Suppressor macrophage (primary cell): Measurements from ENCODE around the gene EPM2AIP1.
"Not testable (repeated sequence)": the region's sequence is repeated elsewhere in the genome, so short reads cannot be mapped to it uniquely, and the experiment has no call there.

Experiments
- DNase-seq, 4 experiments: peaks; one replicate each; pipeline ENCODE4 v3.0.0-alpha.2; 2020 to 2022

EPM2AIP1 gene

GRCh38 chr3:36954452-36955134 lies 38.3 kb downstream of the EPM2AIP1 start:
- peak in 3 of 4 experiments; percentile 8 to 57 (median 17) for DNase-seq

- not testable (repeated sequence) for DNase-seq
Measured at GRCh38 chr3:36947814-36948213, 45.1 kb downstream of the EPM2AIP1 start.

GRCh38 chr3:36945333-36945980 lies 47.5 kb downstream of the EPM2AIP1 start:
- no peak for DNase-seq

GRCh38 chr3:36944641-36945270 lies 48.2 kb downstream of the EPM2AIP1 start, which contains the start of gene TRANK1:
TSS of gene TRANK1 (minus strand) at chr3:36945054. CDS start at chr3:36944809, 245 bp downstream.
- peak; percentile 71 to 85 (median 80) for DNase-seq

- DNase-seq: peak; percentile 38 to 70 (median 54)
Measured at GRCh38 chr3:36944012-36944640, 48.8 kb downstream of the EPM2AIP1 start.

- peak in 2 of 4 experiments; percentile 20 to 35 for DNase-seq
Measured at GRCh38 chr3:36943601-36944000, 49.3 kb downstream of the EPM2AIP1 start.

GRCh38 chr3:36942638-36943248 lies 50.2 kb downstream of the EPM2AIP1 start:
- no peak for DNase-seq

- no peak for DNase-seq
Measured at GRCh38 chr3:36941658-36942057, 51.3 kb downstream of the EPM2AIP1 start.

GRCh38 chr3:36941162-36941561 lies 51.8 kb downstream of the EPM2AIP1 start:
- DNase-seq: no peak

- DNase-seq: no peak
Measured at GRCh38 chr3:36937492-36937891, 55.4 kb downstream of the EPM2AIP1 start.
